ENCODE data around the gene TPD52L1. TPM values are rescaled to one million over a fixed set of nuclear protein-coding genes. Genes with fewer than 3 reads are reported as not detected.
A peak's percentile ranks its signal among the peaks of the same experiment; 100 is the strongest.

The TPD52L1 gene
- total RNA-seq, 6 experiments from 2014 or later: 36.8 to 119 (median 47.7) TPM

GRCh38 chr6:125200941-125201340 lies 47.4 kb downstream of the TPD52L1 start:
- Histone ChIP-seq H3K9me3 (no peaks in the 10 kb centered on the region), H3K27ac (no peak overlapping the region), H3K27me3 (no peaks in the 10 kb centered on the region), H3K36me3 (no peaks in the 10 kb centered on the region), H3K4me3 (no peak overlapping the region), H3K4me1 (peaks cover 0 to 52% (median 24%) of the 10 kb centered on the region in 4 donors)
- WGBS (ENCODE audit: insufficient coverage, low coverage, low lambda C conversion rate, missing lambda C conversion rate): 59% methylated on average over 3 of the region's 3 CpGs
- DNase-seq: no peak
- TF ChIP-seq POLR2A (IDR thresholded peaks at IDR 0.05): no peak
- no peak for TF ChIP-seq CTCF (IDR thresholded peaks at IDR 0.05)
- intact Hi-C loops (cut with DNase I): no loop called here
- ATAC-seq: no peak

DNA sequence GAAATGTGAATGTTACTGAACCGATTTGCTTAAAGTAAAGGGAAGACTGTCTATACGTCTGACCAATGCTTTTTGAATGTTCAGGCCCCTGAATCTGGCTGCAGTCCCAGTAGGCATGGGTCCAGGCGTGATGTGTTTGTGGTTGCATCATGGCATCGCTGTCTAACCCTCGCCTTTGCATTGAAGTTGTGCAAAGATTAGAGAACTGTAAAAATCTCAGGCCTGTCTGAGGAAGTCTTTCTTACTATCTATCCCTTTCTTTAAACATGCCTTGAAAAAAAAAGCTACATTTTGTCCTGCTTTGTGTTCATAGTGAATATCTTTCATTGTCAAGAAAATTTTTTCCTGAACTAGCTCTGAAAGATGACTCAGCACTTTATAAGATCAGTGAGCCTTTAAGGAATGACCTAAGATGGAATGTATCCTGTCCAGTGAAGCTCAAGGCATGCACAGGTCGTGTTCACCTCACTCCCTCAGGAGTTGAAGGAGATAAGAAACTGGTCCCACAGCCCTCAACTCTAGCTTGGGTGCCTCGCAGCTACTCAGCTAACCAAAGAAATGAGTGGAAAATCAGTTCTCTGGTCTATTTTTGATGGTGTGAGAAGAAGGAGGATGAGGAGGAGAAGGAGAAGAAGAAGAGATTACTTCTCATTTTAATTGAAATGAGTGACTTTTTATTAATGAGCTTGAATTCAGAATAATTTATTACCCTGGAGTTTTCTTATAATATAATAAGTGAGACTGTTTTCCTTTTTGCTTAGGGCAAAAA lies 48.6 kb downstream of the TPD52L1 start:
- Histone ChIP-seq H3K27me3 (no peaks in the 10 kb centered on the region), H3K36me3 (no peaks in the 10 kb centered on the region), H3K4me3 (no peak overlapping the region), H3K27ac (peak overlapping the region in 1 of 3 donors; percentile 38), H3K9me3 (no peaks in the 10 kb centered on the region), H3K4me1 (peaks cover 0 to 51% (median 24%) of the 10 kb centered on the region in 4 donors)
- peak; percentile 51 to 63 (median 57) for ATAC-seq
- 24% methylated on average over 7 of the region's 7 CpGs for WGBS (ENCODE audit: insufficient coverage, low coverage, low lambda C conversion rate, missing lambda C conversion rate)
- DNase-seq: peak; percentile 73 to 84 (median 82)
- TF ChIP-seq POLR2A (IDR thresholded peaks at IDR 0.05) (no peak), CTCF (IDR thresholded peaks at IDR 0.05) (no peak)
- intact Hi-C loops (cut with DNase I): no loop called here

DNA sequence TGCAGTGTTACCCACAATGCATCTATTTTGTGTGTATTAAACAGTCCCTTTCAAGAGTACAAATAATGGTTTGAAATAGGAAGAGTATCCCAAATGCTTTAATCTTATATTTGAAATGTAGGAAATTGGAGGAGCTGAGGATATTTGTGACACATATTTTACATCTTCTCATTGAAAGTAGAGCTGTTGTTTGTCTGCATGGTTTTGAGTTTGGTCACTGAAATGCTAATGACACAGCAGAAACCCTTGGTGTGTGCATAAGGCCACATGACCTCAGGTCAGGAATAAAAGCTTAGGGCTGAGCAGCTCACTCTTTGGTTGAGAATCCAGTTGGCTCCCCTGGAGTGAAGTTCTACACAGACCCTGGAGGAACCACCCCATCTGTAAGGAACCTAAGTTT lies 49.8 kb downstream of the TPD52L1 start:
- TF ChIP-seq CTCF (IDR thresholded peaks at IDR 0.05): no peak
- no peak for TF ChIP-seq POLR2A (IDR thresholded peaks at IDR 0.05)
- ATAC-seq: peak; percentile 68 to 83 (median 77)
- intact Hi-C loops (cut with DNase I): no loop called here
- Histone ChIP-seq H3K27ac (peak overlapping the region in 1 of 3 donors; percentile 38), H3K9me3 (no peaks in the 10 kb centered on the region), H3K36me3 (no peaks in the 10 kb centered on the region), H3K27me3 (no peaks in the 10 kb centered on the region), H3K4me3 (no peak overlapping the region), H3K4me1 (peaks cover 0 to 43% (median 19%) of the 10 kb centered on the region in 4 donors)
- no peak for DNase-seq

GRCh38 chr6:125205931-125206330 lies 52.4 kb downstream of the TPD52L1 start:
- no peak for ATAC-seq
- no peak for TF ChIP-seq CTCF (IDR thresholded peaks at IDR 0.05)
- TF ChIP-seq POLR2A (IDR thresholded peaks at IDR 0.05): no peak
- no peak overlapping the region for H3K27ac ChIP-seq
- no peak overlapping the region for H3K4me3 ChIP-seq
- WGBS (ENCODE audit: insufficient coverage, low coverage, low lambda C conversion rate, missing lambda C conversion rate): 79% methylated on average over 2 of the region's 2 CpGs
- no peaks in the 10 kb centered on the region for H3K27me3 ChIP-seq
- H3K36me3 ChIP-seq: no peaks in the 10 kb centered on the region
- no peak for DNase-seq
- H3K4me1 ChIP-seq: peaks cover 0 to 30% (median 12%) of the 10 kb centered on the region in 4 donors
- intact Hi-C loops (cut with DNase I): no loop called here
- H3K9me3 ChIP-seq: no peaks in the 10 kb centered on the region

Data from right lobe of liver (tissue), 6 donors.